SK-N-MC (cell line): ENCODE results near the gene MRGPRD.

Experiments
- EZH2 ChIP-seq: fragments of 200-600 bp; sonication (generic); IDR thresholded peaks from one replicate; pipeline ENCODE4 v1.6.1; 2017; ENCODE audit warnings: antibody characterized with exemption
- POLR2AphosphoS5 ChIP-seq: IDR thresholded peaks from 2 replicates; pipeline ENCODE4 v1.6.1; 2012; ENCODE audit warnings: mild to moderate bottlenecking, low read depth, low read length, borderline replicate concordance

DNA sequence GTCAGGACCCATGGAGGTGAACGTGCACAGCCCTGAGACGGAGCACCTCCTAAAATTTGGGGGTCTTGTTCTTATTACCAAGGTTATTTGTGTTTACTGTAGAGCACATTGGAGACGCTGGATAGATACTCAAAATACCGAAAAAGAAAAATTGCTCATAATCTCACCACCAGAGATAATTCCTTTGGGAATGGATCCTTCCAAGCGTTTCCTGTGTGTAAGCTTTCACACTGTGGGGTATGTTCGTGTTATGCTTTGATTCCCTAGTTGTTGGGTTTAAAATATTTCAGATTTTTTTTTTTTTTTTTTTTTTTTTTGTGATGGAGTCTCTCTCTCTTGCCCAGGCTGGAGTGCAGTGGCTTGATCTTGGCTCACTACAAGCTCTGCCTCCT, 14.1 kb upstream of the MRGPRD start:
- TF ChIP-seq EZH2 (no peak), POLR2AphosphoS5 (no peak)
